Adrenal gland (tissue), 12 donors: ENCODE data around the gene TSPAN7. TPM values are rescaled to one million over a fixed set of nuclear protein-coding genes. Genes with fewer than 3 reads are reported as not detected.

Source experiments
- DNase-seq, 7 donors: peaks; one replicate each; pipeline ENCODE4 v3.0.0-alpha.2; 2019 to 2020
- H3K27ac ChIP-seq, 5 donors: fragments of 200-600 bp; sonication (generic) in 4 of 5; 1 replicate in 3 of 5; 2 replicates in 2 of 5; pipeline versions ENCODE4 v1.5.1 to v1.8.0; 2016 to 2020; ENCODE audit warnings: mild to moderate bottlenecking in 1 of 5
- H3K27me3 ChIP-seq: fragments of 200-600 bp; 2 replicates; pipeline ENCODE4 v1.8.0; 2021
- H3K36me3 ChIP-seq, 2 donors: fragments of 200-600 bp; replicated peaks in 1 of 2; 1 replicate in 1 of 2; 2 replicates in 1 of 2; pipeline versions ENCODE4 v1.5.1 to v1.8.0; 2018 to 2022
- H3K4me1 ChIP-seq, 2 donors: fragments of 200-600 bp; replicated peaks in 1 of 2; 1 replicate in 1 of 2; 2 replicates in 1 of 2; pipeline versions ENCODE4 v1.5.1 to v1.8.0; 2018 to 2021
- H3K4me3 ChIP-seq, 4 donors: fragments of 200-600 bp; sonication (generic) in 3 of 4; one replicate each; pipeline ENCODE4 v1.5.1; 2016 to 2018
- H3K9me3 ChIP-seq, 3 donors: fragments of 200-600 bp; sonication (generic) in 1 of 3; replicated peaks in 1 of 3; 1 replicate in 2 of 3; 2 replicates in 1 of 3; pipeline versions ENCODE4 v1.5.1 to v1.8.0; 2016 to 2021
- CTCF ChIP-seq, 6 experiments: fragments of 450-650 bp in 4 of 6; fragments of 200-600 bp in 2 of 6; sonication (generic) in 1 of 6; IDR thresholded peaks; 1 replicate in 5 of 6; 2 replicates in 1 of 6; pipeline versions ENCODE4 v1.5.1 to v1.8.0; 2016 to 2021; ENCODE audit warnings: antibody characterized with exemption in 6 of 6, mild to moderate bottlenecking in 2 of 6, moderate library complexity in 1 of 6
- POLR2A ChIP-seq, 2 donors: fragments of 450-650 bp; IDR thresholded peaks; one replicate each; pipeline ENCODE4 v1.6.1; 2017; ENCODE audit warnings: antibody characterized with exemption in 2 of 2, mild to moderate bottlenecking in 2 of 2, moderate library complexity in 1 of 2
- WGBS, 4 donors: extraction: QIAGEN DNeasy Blood & Tissue Kit in 2 of 4; methylation state at CpG; one replicate each; pipeline versions ENCODE4 v1.1.5 to v1.1.7; 2013 to 2017; 5-methylcytosine and 5-hydroxymethylcytosine counted together
- intact Hi-C, 2 donors: fragments of 100-400 bp; cut with DNase I; formaldehyde crosslinking; loops; one replicate each; pipeline versions ENCODE4 v1.14.1 to v1.15.0; 2022 to 2023
- polyA plus RNA-seq, 3 donors: library from polyadenylated mRNA; stranded (reverse); fragments of 200-250 nt in 2 of 3; fragments of 350-450 nt in 1 of 3; fragmentation: Illumina TruSeq in 1 of 3; extraction: RNeasy Lipid Tissue Mini Kit (QIAGEN cat#74804) in 1 of 3; gene quantifications; one replicate each; pipeline ENCODE4 v1.2.3, GENCODE V29; 2013 to 2014
- total RNA-seq, 9 donors: library from RNA; depleted of rRNA in 4 of 9; stranded (reverse); fragments of >200 nt in 4 of 9; fragments of 120-200 nt in 1 of 9; fragmentation: NEBNext Ultra II Directional in 1 of 9; extraction: Animal tissue kit (Norgen Biotek cat#: 25700) in 1 of 9; gene quantifications; one replicate each; pipeline versions ENCODE4 v1.1.0 to v1.2.4, GENCODE V29; 2013 to 2023
- donor health status: healthy with polysubstance abuse.
- donor health status: Bipolar disorder and iron deficiency.
- donor health status: DM: yes; HTN: yes; CAD: no.
- donor health status: DM: no; HTN: no; CAD: no.
- donor health status: DM: no; HTN: no; CAD: no.
- donor health status: DM: yes; HTN: yes; CAD: no.

TSPAN7 gene
- total and polyA plus RNA-seq, 12 donors, result 47.8 to 167 (median 87.1) TPM

GRCh38 chrX:38694394-38694793 lies 133.1 kb downstream of the TSPAN7 start:
- intact Hi-C loops, result no loop called here
- TF ChIP-seq POLR2A (IDR thresholded peaks at IDR 0.05) (no peak), CTCF (IDR thresholded peaks at IDR 0.05) (no peak)
- Histone ChIP-seq H3K27me3 (no peaks in the 10 kb centered on the region), H3K9me3 (no peaks in the 10 kb centered on the region), H3K4me3 (no peak overlapping the region), H3K27ac (no peak overlapping the region), H3K36me3 (no peaks in the 10 kb centered on the region), H3K4me1 (no peaks in the 10 kb centered on the region)
- WGBS, 4 donors, result 80 to 89% (median 81%) methylated on average over 5 of the region's 5 CpGs
- DNase-seq, result no peak

DNA sequence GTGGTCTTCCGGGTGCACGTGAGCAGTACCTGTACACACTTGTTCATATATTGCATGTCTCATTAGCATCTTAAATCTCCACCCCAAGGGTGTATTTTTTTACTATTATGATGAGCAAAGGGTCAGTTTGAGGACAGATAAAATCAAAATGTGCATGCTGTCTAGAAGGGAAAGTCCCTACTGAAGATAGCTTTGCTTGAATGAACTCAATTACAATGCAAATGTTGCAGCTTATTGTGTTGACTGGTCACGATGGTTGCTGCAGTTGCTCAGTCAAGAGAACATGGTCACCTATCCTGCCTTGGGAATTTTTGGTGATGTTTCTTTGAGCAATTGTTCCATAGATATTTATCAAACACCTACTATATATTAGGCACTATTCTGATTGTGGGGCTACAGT lies 136.1 kb downstream of the TSPAN7 start:
- intact Hi-C loops, result no loop called here
- Histone ChIP-seq H3K27me3 (peaks cover 4% of the 10 kb centered on the region), H3K4me3 (no peak overlapping the region), H3K4me1 (no peaks in the 10 kb centered on the region), H3K27ac (no peak overlapping the region), H3K36me3 (no peaks in the 10 kb centered on the region), H3K9me3 (no peaks in the 10 kb centered on the region)
- 73 to 94% (median 88%) methylated on average over 3 of the region's 3 CpGs for WGBS, 4 donors
- TF ChIP-seq POLR2A (IDR thresholded peaks at IDR 0.05), result no peak
- TF ChIP-seq CTCF (IDR thresholded peaks at IDR 0.05), result no peak
- DNase-seq, result no peak

DNA sequence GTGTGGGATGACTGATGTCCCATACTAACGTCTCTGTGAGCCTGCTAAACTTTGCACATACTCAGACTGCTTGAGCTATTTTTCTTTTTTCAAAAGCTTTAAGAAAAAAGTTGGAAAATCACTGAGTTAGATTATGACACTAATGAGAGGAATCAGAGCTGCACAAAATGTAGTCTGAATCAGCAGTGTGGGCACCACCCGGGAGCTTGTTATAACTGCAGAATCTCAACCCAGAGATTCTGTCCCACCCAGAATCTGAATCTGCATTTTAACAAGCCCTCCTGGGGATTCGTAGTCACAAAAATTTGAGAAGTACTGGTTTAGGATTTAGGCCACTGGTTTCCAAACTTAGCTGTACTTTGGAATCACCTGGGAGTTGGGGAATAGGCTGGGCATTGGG lies 137.8 kb downstream of the TSPAN7 start:
- Histone ChIP-seq H3K27ac (no peak overlapping the region), H3K9me3 (no peaks in the 10 kb centered on the region), H3K4me3 (no peak overlapping the region), H3K36me3 (no peaks in the 10 kb centered on the region), H3K4me1 (no peaks in the 10 kb centered on the region), H3K27me3 (peaks cover 10% of the 10 kb centered on the region)
- WGBS, 4 donors, result 43 to 69% (median 59%) methylated on average over 2 to 3 of the region's 3 CpGs
- intact Hi-C loops, result no loop called here
- no peak for TF ChIP-seq POLR2A (IDR thresholded peaks at IDR 0.05)
- no peak for DNase-seq

- no peak for DNase-seq
- H3K27ac ChIP-seq, result no peak overlapping the region
- H3K36me3 ChIP-seq, result no peaks in the 10 kb centered on the region
- TF ChIP-seq POLR2A (IDR thresholded peaks at IDR 0.05), result no peak
- no peak for TF ChIP-seq CTCF (IDR thresholded peaks at IDR 0.05)
- intact Hi-C loops, result no loop called here
- whole genome bisulfite sequencing, 4 donors, result 22 to 48% (median 32%) methylated on average over 1 of the region's 1 CpG
- H3K4me3 ChIP-seq, result no peak overlapping the region
- no peaks in the 10 kb centered on the region for H3K9me3 ChIP-seq
- H3K4me1 ChIP-seq, result no peaks in the 10 kb centered on the region
- H3K27me3 ChIP-seq, result peaks cover 10% of the 10 kb centered on the region
Observed at GRCh38 chrX:38699696-38700095, 138.4 kb downstream of the TSPAN7 start.

DNA sequence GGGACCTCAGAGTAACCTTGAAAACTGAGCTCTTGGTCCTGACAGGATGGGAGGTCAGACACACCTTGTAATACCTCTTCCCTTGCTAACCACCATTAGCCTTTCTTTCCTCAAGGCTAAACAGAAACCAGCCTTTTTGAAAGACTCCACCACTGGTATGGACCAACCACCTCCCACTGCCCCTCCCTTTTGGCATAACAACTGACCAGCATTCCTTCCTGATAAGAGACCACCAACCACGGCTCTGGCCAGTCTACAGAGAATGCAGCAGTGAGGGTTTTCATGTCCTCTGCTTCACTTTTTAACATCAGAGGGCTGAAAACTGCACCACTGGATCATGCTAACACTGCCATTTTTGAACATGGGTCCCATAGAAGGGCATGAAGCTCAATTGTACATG lies 139.7 kb downstream of the TSPAN7 start:
- 36 to 64% (median 57%) methylated on average over 1 of the region's 1 CpG for WGBS, 4 donors
- TF ChIP-seq POLR2A (IDR thresholded peaks at IDR 0.05) (no peak), CTCF (IDR thresholded peaks at IDR 0.05) (no peak)

More for the DNA sequence above, 139.7 kb downstream of the TSPAN7 start:
- H3K4me1 ChIP-seq, result no peaks in the 10 kb centered on the region
- H3K27me3 ChIP-seq, result peaks cover 10% of the 10 kb centered on the region
- intact Hi-C loops, result no loop called here
- no peaks in the 10 kb centered on the region for H3K9me3 ChIP-seq
- H3K36me3 ChIP-seq, result no peaks in the 10 kb centered on the region
- no peak for DNase-seq
- H3K4me3 ChIP-seq, result no peak overlapping the region
- H3K27ac ChIP-seq, result no peak overlapping the region
